GM12878 (cell line): ENCODE results near the gene NKX1-1. TPM values are rescaled to one million over a fixed set of nuclear protein-coding genes. Genes with fewer than 3 reads are reported as not detected.

ENCODE experiments used
- ATAC-seq: fragments of 200-7000 bp; cut with Tn5 transposase; 3 replicates; pipeline ENCODE4 v1.9.1; 2020; ENCODE audit warnings: mild to moderate bottlenecking, moderate library complexity
- BruUV-seq: library from RNA; stranded (reverse); fragments of 400-500 nt; replicated peaks from 2 replicates; lab custom pipeline; 2021; lab: Mats Ljungman, UMichigan
- CTCF ChIA-PET: fragments of 300-600 bp; sonication (Branson Sonifier 250); formaldehyde crosslinking; extraction: SDS; loops from one replicate; lab custom pipeline; 2021; ENCODE audit warnings: inconsistent platforms; lab: Yijun Ruan, JAX
- POLR2A ChIA-PET: fragments of 350-600 bp; formaldehyde crosslinking; extraction: SDS; loops from one replicate; lab custom pipeline; 2021; ENCODE audit warnings: inconsistent platforms; lab: Charles Lee
- RAD21 ChIA-PET: fragments of 300-600 bp; sonication (Branson Sonifier 250); formaldehyde crosslinking; loops from one replicate; lab custom pipeline; 2023; ENCODE audit warnings: antibody characterized with exemption; ENCODE audit not compliant: unreplicated experiment; lab: Charles Lee
- SMC1A ChIA-PET: fragments of 300-600 bp; sonication (Branson Sonifier 250); formaldehyde crosslinking; loops from one replicate; lab custom pipeline; 2023; ENCODE audit not compliant: unreplicated experiment, uncharacterized antibody; lab: Charles Lee
- DNase-seq: peaks from one replicate; pipeline ENCODE4 v3.0.0-alpha.2; 2011; ENCODE audit warnings: low read depth, low spot score
- FAIRE-seq: peaks from 3 replicates; lab custom pipeline; 2011; peaks lifted over from hg19 to GRCh38; lab: Jason Lieb, UNC
- H2AFZ ChIP-seq: 2 replicates; pipeline ENCODE4 v1.6.0; 2011; ENCODE audit warnings: low read depth, low read length, control low read depth; ENCODE audit not compliant: control insufficient read depth
- H3K27ac ChIP-seq: 2 replicates; pipeline ENCODE4 v1.5.1; 2011; ENCODE audit warnings: control low read depth; ENCODE audit not compliant: control insufficient read depth, insufficient read depth
- H3K27me3 ChIP-seq, 2 experiments: replicated peaks in 1 of 2; 2 replicates each; pipeline versions ENCODE4 v1.6.0 to v1.6.1; 2011; ENCODE audit warnings: low read length in 1 of 2; ENCODE audit not compliant: control insufficient read depth in 2 of 2, insufficient read depth in 2 of 2
- H3K36me3 ChIP-seq, 2 experiments: 2 replicates each; pipeline ENCODE4 v1.5.1; 2011; ENCODE audit warnings: low read length in 1 of 2; ENCODE audit not compliant: control insufficient read depth in 2 of 2, insufficient read depth in 2 of 2
- H3K4me1 ChIP-seq: 2 replicates; pipeline ENCODE4 v1.6.1; 2011; ENCODE audit warnings: mild to moderate bottlenecking, low read length, moderate library complexity, mixed read lengths; ENCODE audit not compliant: control insufficient read depth, insufficient read depth
- H3K4me2 ChIP-seq: 2 replicates; pipeline ENCODE4 v1.6.0; 2011; ENCODE audit warnings: control low read depth; ENCODE audit not compliant: control insufficient read depth, insufficient read depth
- H3K4me3 ChIP-seq: fragments of 200-600 bp; sonication (generic); 2 replicates; pipeline ENCODE4 v1.5.1; 2016
- H3K79me2 ChIP-seq: 2 replicates; pipeline ENCODE4 v1.6.0; 2011; ENCODE audit warnings: low read length; ENCODE audit not compliant: control insufficient read depth, insufficient read depth
- H3K9ac ChIP-seq: 2 replicates; pipeline ENCODE4 v1.8.0; 2011; ENCODE audit warnings: low read length, control low read depth, mixed read lengths; ENCODE audit not compliant: control insufficient read depth, insufficient read depth
- H3K9me3 ChIP-seq: replicated peaks from 3 replicates; pipeline ENCODE4 v1.5.1; 2011; ENCODE audit warnings: mild to moderate bottlenecking, low read length; ENCODE audit not compliant: control insufficient read depth, insufficient read depth
- H4K20me1 ChIP-seq: 2 replicates; pipeline ENCODE4 v1.6.0; 2011; ENCODE audit not compliant: control insufficient read depth, insufficient read depth
- ASH2L ChIP-seq: fragments of 300-600, 200-600 bp; sonication (generic); IDR thresholded peaks from 2 replicates; pipeline ENCODE4 v1.6.1; 2017; ENCODE audit warnings: low read depth, mild to moderate bottlenecking, borderline replicate concordance
- BMI1 ChIP-seq: fragments of 450-650 bp; IDR thresholded peaks from 2 replicates; pipeline ENCODE4 v1.6.1; 2016; ENCODE audit warnings: mild to moderate bottlenecking, moderate library complexity, borderline replicate concordance
- CHD1 ChIP-seq: IDR thresholded peaks from 2 replicates; pipeline ENCODE4 v1.6.1; 2012; ENCODE audit warnings: low read depth, low read length, improper control_type of control experiment
- HDAC6 ChIP-seq: fragments of 200-600 bp; sonication (generic); IDR thresholded peaks from one replicate; pipeline ENCODE4 v1.8.0; 2017; ENCODE audit warnings: antibody characterized with exemption; ENCODE audit not compliant: unreplicated experiment
- POLR2AphosphoS2 ChIP-seq: IDR thresholded peaks from 2 replicates; pipeline ENCODE4 v1.6.1; 2011; ENCODE audit warnings: low read depth, mild to moderate bottlenecking, low read length, improper control_type of control experiment, moderate library complexity
- POLR2AphosphoS5 ChIP-seq: IDR thresholded peaks from 2 replicates; pipeline ENCODE4 v1.6.1; 2011; ENCODE audit warnings: mild to moderate bottlenecking, low read length, inconsistent platforms
- WRNIP1 ChIP-seq: IDR thresholded peaks from 2 replicates; pipeline ENCODE4 v1.6.1; 2011; ENCODE audit warnings: low read depth, low read length, improper control_type of control experiment, borderline replicate concordance
- ZZZ3 ChIP-seq: IDR thresholded peaks from 2 replicates; pipeline ENCODE4 v1.6.1; 2011; ENCODE audit warnings: low read depth; ENCODE audit not compliant: control insufficient read depth, insufficient read length
- WGBS: methylation state at CpG from one replicate; pipeline ENCODE4 v1.1.6; 2016; ENCODE audit warnings: low lambda C conversion rate; ENCODE audit not compliant: insufficient replicate concordance, insufficient coverage; ENCODE audit errors: missing lambda C conversion rate; 5-methylcytosine and 5-hydroxymethylcytosine counted together
- in situ Hi-C: fragments of 300-500 bp; cut with MboI; formaldehyde crosslinking; loops from 9 replicates; pipeline ENCODE4 v1.14.3; 2018; ENCODE audit warnings: mixed read lengths
- intact Hi-C: fragments of 100-400 bp; cut with micrococcal nuclease; formaldehyde crosslinking; loops from one replicate; pipeline ENCODE4 v1.14.2; 2022; ENCODE audit not compliant: unreplicated experiment
- polyA plus RNA-seq, 11 experiments: library from polyadenylated mRNA; depleted of rRNA in 4 of 11; unstranded in 6 of 11; stranded (reverse) in 5 of 11; fragments of >200 nt; fragmentation: Nextera tagmentation in 4 of 11; fragmentation: Illumina TruSeq in 1 of 11; extraction: Ambion mirVana in 4 of 11; extraction: Trizol in 1 of 11; gene quantifications; 1 replicate in 1 of 11; 2 replicates in 10 of 11; pipeline versions ENCODE4 v1.2.1 to v1.2.3, GENCODE V29; 2011 to 2016; ENCODE audit warnings: inconsistent platforms in 2 of 11, missing spikeins in 2 of 11, low read depth in 1 of 11
- total RNA-seq, 4 experiments: library from RNA; depleted of rRNA in 3 of 4; stranded (reverse); fragments of >200 nt in 3 of 4; fragmentation: Illumina TruSeq in 1 of 4; extraction: Trizol in 1 of 4; gene quantifications; 2 replicates each; pipeline versions ENCODE4 v1.2.1 to v1.2.3, GENCODE V29; 2013 to 2021
- TF ChIP-seq, protein P1 (sequence below): IDR thresholded peaks from 2 replicates; pipeline ENCODE4 v1.6.1; 2011; ENCODE audit warnings: borderline replicate concordance, low read depth, mild to moderate bottlenecking, moderate library complexity, mixed read lengths, low read length; ENCODE audit not compliant: insufficient read depth; ENCODE audit errors: extremely low read length
- TF ChIP-seq, protein P2 (sequence below): fragments of 450-650 bp; formaldehyde crosslinking; IDR thresholded peaks from 2 replicates; pipeline ENCODE4 v1.5.0; 2022; ENCODE audit warnings: mild to moderate bottlenecking, missing genetic modification characterization
- TF ChIP-seq, protein P3 (sequence below): fragments of 450-650 bp; IDR thresholded peaks from 2 replicates; pipeline ENCODE4 v1.6.1; 2017; ENCODE audit warnings: mild to moderate bottlenecking, low read depth, inconsistent platforms; ENCODE audit not compliant: poor library complexity, severe bottlenecking

Gene NKX1-1
- total and polyA plus RNA-seq, 10 of the 15 experiments (the other 5 are each of a cell fraction or from before 2014, with no cell fraction given): not detected

DNA sequence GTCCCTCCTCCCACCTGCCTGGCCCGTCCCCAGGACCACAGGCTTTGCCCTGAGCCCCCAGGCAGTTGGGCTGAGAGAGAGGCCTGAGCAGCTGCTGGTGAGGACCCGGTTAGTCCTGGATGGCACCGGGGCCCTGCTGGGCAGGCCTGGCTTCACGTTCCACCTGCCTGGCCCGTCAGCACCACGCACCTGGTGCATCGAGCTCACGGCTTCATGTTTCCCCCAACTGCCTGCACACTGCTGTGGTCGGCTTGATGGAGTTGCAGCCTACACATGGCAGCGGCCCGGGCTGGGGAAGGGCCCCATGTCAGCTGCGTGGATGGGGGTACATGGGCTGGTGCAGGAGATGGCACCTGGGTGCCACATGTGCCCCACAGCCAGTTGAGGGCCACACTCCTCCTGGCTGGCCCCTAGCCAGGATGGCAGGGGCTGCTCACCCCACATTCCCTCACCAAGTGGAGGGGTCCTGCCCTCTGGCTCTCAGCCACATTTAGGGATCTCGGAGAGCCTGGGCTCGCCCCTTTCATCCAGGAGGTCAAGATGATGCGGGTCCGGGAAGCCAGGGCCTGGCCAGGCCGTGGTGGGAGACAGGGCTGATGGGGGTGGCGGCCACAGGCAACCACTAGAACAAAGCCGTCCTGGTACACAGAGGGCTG lies 28.5 kb downstream of the NKX1-1 start:
- Histone ChIP-seq H3K4me2 (no peak overlapping the region), H3K9ac (no peak overlapping the region), H3K9me3 (no peaks in the 10 kb centered on the region), H3K4me3 (no peak overlapping the region), H4K20me1 (no peaks in the 10 kb centered on the region), H3K27me3 (no peaks in the 10 kb centered on the region), H3K79me2 (no peaks in the 10 kb centered on the region), H2AFZ (no peak overlapping the region), H3K36me3 (no peaks in the 10 kb centered on the region; a peak in 2 of 4 replicates), H3K27ac (no peak overlapping the region), H3K4me1 (no peaks in the 10 kb centered on the region)
- no peak for DNase-seq
- in situ Hi-C loops: no loop called here
- SMC1A ChIA-PET: no interaction called here
- no TSS peak for BruUV-seq
- CTCF ChIA-PET: no interaction called here
- FAIRE-seq: no peak
- intact Hi-C loops: no loop called here
- TF ChIP-seq POLR2AphosphoS5: no peak
- TF ChIP-seq WRNIP1: no peak
- TF ChIP-seq, protein P1, sequence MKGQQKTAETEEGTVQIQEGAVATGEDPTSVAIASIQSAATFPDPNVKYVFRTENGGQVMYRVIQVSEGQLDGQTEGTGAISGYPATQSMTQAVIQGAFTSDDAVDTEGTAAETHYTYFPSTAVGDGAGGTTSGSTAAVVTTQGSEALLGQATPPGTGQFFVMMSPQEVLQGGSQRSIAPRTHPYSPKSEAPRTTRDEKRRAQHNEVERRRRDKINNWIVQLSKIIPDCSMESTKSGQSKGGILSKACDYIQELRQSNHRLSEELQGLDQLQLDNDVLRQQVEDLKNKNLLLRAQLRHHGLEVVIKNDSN: no peak
- no peak for TF ChIP-seq HDAC6
- TF ChIP-seq, protein P2, sequence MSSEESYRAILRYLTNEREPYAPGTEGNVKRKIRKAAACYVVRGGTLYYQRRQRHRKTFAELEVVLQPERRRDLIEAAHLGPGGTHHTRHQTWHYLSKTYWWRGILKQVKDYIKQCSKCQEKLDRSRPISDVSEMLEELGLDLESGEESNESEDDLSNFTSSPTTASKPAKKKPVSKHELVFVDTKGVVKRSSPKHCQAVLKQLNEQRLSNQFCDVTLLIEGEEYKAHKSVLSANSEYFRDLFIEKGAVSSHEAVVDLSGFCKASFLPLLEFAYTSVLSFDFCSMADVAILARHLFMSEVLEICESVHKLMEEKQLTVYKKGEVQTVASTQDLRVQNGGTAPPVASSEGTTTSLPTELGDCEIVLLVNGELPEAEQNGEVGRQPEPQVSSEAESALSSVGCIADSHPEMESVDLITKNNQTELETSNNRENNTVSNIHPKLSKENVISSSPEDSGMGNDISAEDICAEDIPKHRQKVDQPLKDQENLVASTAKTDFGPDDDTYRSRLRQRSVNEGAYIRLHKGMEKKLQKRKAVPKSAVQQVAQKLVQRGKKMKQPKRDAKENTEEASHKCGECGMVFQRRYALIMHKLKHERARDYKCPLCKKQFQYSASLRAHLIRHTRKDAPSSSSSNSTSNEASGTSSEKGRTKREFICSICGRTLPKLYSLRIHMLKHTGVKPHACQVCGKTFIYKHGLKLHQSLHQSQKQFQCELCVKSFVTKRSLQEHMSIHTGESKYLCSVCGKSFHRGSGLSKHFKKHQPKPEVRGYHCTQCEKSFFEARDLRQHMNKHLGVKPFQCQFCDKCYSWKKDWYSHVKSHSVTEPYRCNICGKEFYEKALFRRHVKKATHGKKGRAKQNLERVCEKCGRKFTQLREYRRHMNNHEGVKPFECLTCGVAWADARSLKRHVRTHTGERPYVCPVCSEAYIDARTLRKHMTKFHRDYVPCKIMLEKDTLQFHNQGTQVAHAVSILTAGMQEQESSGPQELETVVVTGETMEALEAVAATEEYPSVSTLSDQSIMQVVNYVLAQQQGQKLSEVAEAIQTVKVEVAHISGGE: no peak
- TF ChIP-seq CHD1: no peak
- no peak for TF ChIP-seq ASH2L
- no peak for TF ChIP-seq BMI1
- no peak for TF ChIP-seq ZZZ3
- TF ChIP-seq, protein P3, sequence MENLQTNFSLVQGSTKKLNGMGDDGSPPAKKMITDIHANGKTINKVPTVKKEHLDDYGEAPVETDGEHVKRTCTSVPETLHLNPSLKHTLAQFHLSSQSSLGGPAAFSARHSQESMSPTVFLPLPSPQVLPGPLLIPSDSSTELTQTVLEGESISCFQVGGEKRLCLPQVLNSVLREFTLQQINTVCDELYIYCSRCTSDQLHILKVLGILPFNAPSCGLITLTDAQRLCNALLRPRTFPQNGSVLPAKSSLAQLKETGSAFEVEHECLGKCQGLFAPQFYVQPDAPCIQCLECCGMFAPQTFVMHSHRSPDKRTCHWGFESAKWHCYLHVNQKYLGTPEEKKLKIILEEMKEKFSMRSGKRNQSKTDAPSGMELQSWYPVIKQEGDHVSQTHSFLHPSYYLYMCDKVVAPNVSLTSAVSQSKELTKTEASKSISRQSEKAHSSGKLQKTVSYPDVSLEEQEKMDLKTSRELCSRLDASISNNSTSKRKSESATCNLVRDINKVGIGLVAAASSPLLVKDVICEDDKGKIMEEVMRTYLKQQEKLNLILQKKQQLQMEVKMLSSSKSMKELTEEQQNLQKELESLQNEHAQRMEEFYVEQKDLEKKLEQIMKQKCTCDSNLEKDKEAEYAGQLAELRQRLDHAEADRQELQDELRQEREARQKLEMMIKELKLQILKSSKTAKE: no peak
- TF ChIP-seq POLR2AphosphoS2: no peak
- RAD21 ChIA-PET: no interaction called here
- no peak for ATAC-seq
- POLR2A ChIA-PET: no interaction called here
- WGBS: 88% methylated on average over 19 of the region's 19 CpGs
